Nasal cavity respiratory epithelium epithelial cell of viscerocranial mucosa (primary cell): ENCODE data around the gene HTR4. TPM values are rescaled to one million over a fixed set of nuclear protein-coding genes. Genes with fewer than 3 reads are reported as not detected.

Source experiments
- total RNA-seq: library from RNA; depleted of rRNA; stranded (reverse); fragments of >200 nt; gene quantifications from 2 replicates; pipeline ENCODE4 v1.2.3, GENCODE V29; 2014

Gene HTR4
- not detected in 2 replicates for total RNA-seq

GRCh38 chr5:148653836-148654781, at the start of gene HTR4:
Gene HTR4, minus strand, starts transcription at chr5:148654527. Its CDS starts 17,513 bp downstream, at chr5:148637014.

Other genes starting within 250 kb of the HTR4 start
- gene ADRB2, start 172.1 kb upstream of the HTR4 start, total RNA-seq, result 20.8 and 24.4 TPM in 2 replicates